Subcutaneous abdominal adipose tissue (tissue), 5 donors: ENCODE measurements around the gene MAP3K10.
A peak's percentile ranks its signal among the peaks of the same experiment; 100 is the strongest.

Experiments used
- H3K27ac ChIP-seq: one replicate; pipeline ENCODE4 v1.7.0; 2013; ENCODE audit warnings: low read depth, mild to moderate bottlenecking, inconsistent platforms, low read length, moderate library complexity
- H3K27me3 ChIP-seq, 5 donors: one replicate each; pipeline ENCODE4 v1.7.0; 2013; ENCODE audit warnings: low read length in 5 of 5, inconsistent platforms in 1 of 5; ENCODE audit not compliant: control insufficient read depth in 5 of 5, insufficient read depth in 4 of 5
- H3K36me3 ChIP-seq, 5 donors: one replicate each; pipeline ENCODE4 v1.7.0; 2013; ENCODE audit warnings: low read length in 5 of 5; ENCODE audit not compliant: control insufficient read depth in 5 of 5, insufficient read depth in 5 of 5
- H3K4me1 ChIP-seq, 5 donors: one replicate each; pipeline ENCODE4 v1.7.0; 2013; ENCODE audit warnings: low read length in 5 of 5, mild to moderate bottlenecking in 3 of 5, moderate library complexity in 1 of 5; ENCODE audit not compliant: control insufficient read depth in 5 of 5, insufficient read depth in 5 of 5
- H3K4me3 ChIP-seq, 5 donors: one replicate each; pipeline ENCODE4 v1.7.0; 2013; ENCODE audit warnings: low read length in 5 of 5, low read depth in 1 of 5
- H3K9ac ChIP-seq, 5 donors: one replicate each; pipeline ENCODE4 v1.7.0; 2013; ENCODE audit warnings: low read length in 5 of 5, mild to moderate bottlenecking in 4 of 5, moderate library complexity in 3 of 5
- H3K9me3 ChIP-seq, 5 donors: one replicate each; pipeline ENCODE4 v1.7.0; 2013; ENCODE audit warnings: low read length in 5 of 5; ENCODE audit not compliant: control insufficient read depth in 5 of 5
- donor health status: healthy.
- donor health status: healthy.
- donor health status: healthy.
- donor health status: healthy.
- donor health status: healthy.

The MAP3K10 gene

GRCh38 chr19:40223135-40223822, 32.1 kb downstream of the MAP3K10 start:
- no peaks in the 10 kb centered on the region for H3K36me3 ChIP-seq
- no peak overlapping the region for H3K27ac ChIP-seq
- no peak overlapping the region for H3K4me3 ChIP-seq
- no peak overlapping the region for H3K9ac ChIP-seq
- H3K4me1 ChIP-seq = peaks cover 4 to 26% (median 23%) of the 10 kb centered on the region in 5 donors
- peaks cover 0 to 15% (median 5%) of the 10 kb centered on the region in 5 donors for H3K27me3 ChIP-seq
- H3K9me3 ChIP-seq = no peaks in the 10 kb centered on the region

GRCh38 chr19:40224342-40225150, 33.3 kb downstream of the MAP3K10 start:
- Histone ChIP-seq H3K4me3 (no peak overlapping the region), H3K9ac (no peak overlapping the region), H3K36me3 (no peaks in the 10 kb centered on the region), H3K27ac (no peak overlapping the region), H3K27me3 (peaks cover 0 to 6% (median 0%) of the 10 kb centered on the region in 5 donors), H3K9me3 (no peaks in the 10 kb centered on the region), H3K4me1 (peaks cover 4 to 29% (median 23%) of the 10 kb centered on the region in 5 donors)

GRCh38 chr19:40225440-40226305, 34.4 kb downstream of the MAP3K10 start:
- peak overlapping the region in 3 of 5 donors; percentile 19 to 39 (median 23) for H3K9ac ChIP-seq
- H3K4me1 ChIP-seq = peaks cover 4 to 40% (median 32%) of the 10 kb centered on the region in 5 donors
- H3K27ac ChIP-seq = no peak overlapping the region
- H3K9me3 ChIP-seq = no peaks in the 10 kb centered on the region
- H3K27me3 ChIP-seq = peaks cover 0 to 5% (median 0%) of the 10 kb centered on the region in 5 donors
- H3K36me3 ChIP-seq = no peaks in the 10 kb centered on the region
- peak overlapping the region; percentile 34 to 63 (median 57) for H3K4me3 ChIP-seq

- H3K27ac ChIP-seq = no peak overlapping the region
- H3K36me3 ChIP-seq = peaks cover 0 to 8% (median 5%) of the 10 kb centered on the region in 5 donors
- H3K4me3 ChIP-seq = no peak overlapping the region
- H3K9ac ChIP-seq = no peak overlapping the region
- H3K27me3 ChIP-seq = peaks cover 0 to 4% (median 0%) of the 10 kb centered on the region in 5 donors
- peaks cover 7 to 55% (median 47%) of the 10 kb centered on the region in 5 donors for H3K4me1 ChIP-seq
- H3K9me3 ChIP-seq = no peaks in the 10 kb centered on the region
Observed at GRCh38 chr19:40228346-40228745, 37.1 kb downstream of the MAP3K10 start.

- Histone ChIP-seq H3K36me3 (peaks cover 0 to 13% (median 10%) of the 10 kb centered on the region in 5 donors), H3K4me1 (peaks cover 7 to 53% (median 44%) of the 10 kb centered on the region in 5 donors), H3K27me3 (peaks cover 0 to 2% (median 0%) of the 10 kb centered on the region in 5 donors), H3K4me3 (no peak overlapping the region), H3K9ac (no peak overlapping the region), H3K27ac (peak overlapping the region; percentile 15), H3K9me3 (no peaks in the 10 kb centered on the region)
Observed at GRCh38 chr19:40228863-40229262, 37.6 kb downstream of the MAP3K10 start.

GRCh38 chr19:40229484-40229883, 38.3 kb downstream of the MAP3K10 start:
- Histone ChIP-seq H3K4me1 (peaks cover 7 to 53% (median 44%) of the 10 kb centered on the region in 5 donors), H3K36me3 (peaks cover 0 to 19% (median 16%) of the 10 kb centered on the region in 5 donors), H3K9ac (no peak overlapping the region), H3K9me3 (no peaks in the 10 kb centered on the region), H3K27ac (peak overlapping the region; percentile 15), H3K27me3 (peaks cover 0 to 2% (median 0%) of the 10 kb centered on the region in 5 donors), H3K4me3 (no peak overlapping the region)

GRCh38 chr19:40229926-40230417, 38.7 kb downstream of the MAP3K10 start:
- peaks cover 7 to 53% (median 44%) of the 10 kb centered on the region in 5 donors for H3K4me1 ChIP-seq
- H3K9me3 ChIP-seq = no peaks in the 10 kb centered on the region
- H3K36me3 ChIP-seq = peaks cover 0 to 22% (median 21%) of the 10 kb centered on the region in 5 donors
- H3K9ac ChIP-seq = peak overlapping the region in 1 of 5 donors; percentile 13
- peaks cover 0 to 2% (median 0%) of the 10 kb centered on the region in 5 donors for H3K27me3 ChIP-seq
- no peak overlapping the region for H3K27ac ChIP-seq
- no peak overlapping the region for H3K4me3 ChIP-seq

GRCh38 chr19:40231057-40231456, 39.8 kb downstream of the MAP3K10 start:
- Histone ChIP-seq H3K27me3 (no peaks in the 10 kb centered on the region), H3K36me3 (peaks cover 0 to 33% (median 32%) of the 10 kb centered on the region in 5 donors), H3K4me3 (no peak overlapping the region), H3K9me3 (no peaks in the 10 kb centered on the region), H3K27ac (peak overlapping the region; percentile 76), H3K4me1 (peaks cover 3 to 44% (median 37%) of the 10 kb centered on the region in 5 donors), H3K9ac (peak overlapping the region in 1 of 5 donors; percentile 16)
